HepG2 (cell line): ENCODE data around the gene MAN1B1. TPM values are rescaled to one million over a fixed set of nuclear protein-coding genes. Genes with fewer than 3 reads are reported as not detected.
A peak's percentile ranks its signal among the peaks of the same experiment; 100 is the strongest.

Experiments
- ZNF225 ChIP-seq: sonication (generic); formaldehyde crosslinking; IDR thresholded peaks from 2 replicates; pipeline ENCODE4 v1.4.0; 2020; ENCODE audit warnings: mild to moderate bottlenecking, missing genetic modification reagents
- ZNF546 ChIP-seq: sonication (generic); formaldehyde crosslinking; conservative IDR thresholded peaks from 2 replicates; pipeline ENCODE4 v1.8.1; 2023; ENCODE audit warnings: mild to moderate bottlenecking, missing genetic modification reagents
- ZNF788 ChIP-seq: sonication (generic); formaldehyde crosslinking; IDR thresholded peaks from 2 replicates; pipeline ENCODE4 v1.5.0; 2020; ENCODE audit warnings: mild to moderate bottlenecking, missing genetic modification reagents, borderline replicate concordance
- polyA plus RNA-seq, 8 experiments: library from polyadenylated mRNA; depleted of rRNA in 3 of 8; stranded (reverse) in 7 of 8; unstranded in 1 of 8; fragments of >200 nt; fragmentation: Illumina TruSeq in 4 of 8; extraction: Trizol in 4 of 8; gene quantifications; 2 replicates each; pipeline versions ENCODE4 v1.2.1 to v1.2.3, GENCODE V29; 2011 to 2016; ENCODE audit warnings: low read depth in 4 of 8, missing spikeins in 1 of 8, mixed read lengths in 1 of 8; ENCODE audit not compliant: insufficient read depth in 1 of 8
- total RNA-seq, 5 experiments: library from RNA; depleted of rRNA; stranded (reverse); fragments of >200 nt; fragmentation: Illumina TruSeq; extraction: Trizol; gene quantifications; 2 replicates each; pipeline ENCODE4 v1.2.3, GENCODE V29; 2016; ENCODE audit warnings: low read depth in 1 of 5
- TF ChIP-seq, protein P1 (sequence below): sonication (generic); formaldehyde crosslinking; IDR thresholded peaks from 2 replicates; pipeline ENCODE4 v1.4.0; 2020; ENCODE audit warnings: mild to moderate bottlenecking, missing genetic modification reagents, borderline replicate concordance
- TF ChIP-seq, protein P2 (sequence below): sonication (generic); formaldehyde crosslinking; IDR thresholded peaks from 2 replicates; pipeline ENCODE4 v1.5.0; 2020; ENCODE audit warnings: missing genetic modification reagents, mild to moderate bottlenecking, borderline replicate concordance

MAN1B1 gene
- total and polyA plus RNA-seq, 2 of the 13 experiments (the other 11 are each of a cell fraction or from before 2014, with no cell fraction given): 48.9 to 59.5 TPM

- TF ChIP-seq, protein P1, sequence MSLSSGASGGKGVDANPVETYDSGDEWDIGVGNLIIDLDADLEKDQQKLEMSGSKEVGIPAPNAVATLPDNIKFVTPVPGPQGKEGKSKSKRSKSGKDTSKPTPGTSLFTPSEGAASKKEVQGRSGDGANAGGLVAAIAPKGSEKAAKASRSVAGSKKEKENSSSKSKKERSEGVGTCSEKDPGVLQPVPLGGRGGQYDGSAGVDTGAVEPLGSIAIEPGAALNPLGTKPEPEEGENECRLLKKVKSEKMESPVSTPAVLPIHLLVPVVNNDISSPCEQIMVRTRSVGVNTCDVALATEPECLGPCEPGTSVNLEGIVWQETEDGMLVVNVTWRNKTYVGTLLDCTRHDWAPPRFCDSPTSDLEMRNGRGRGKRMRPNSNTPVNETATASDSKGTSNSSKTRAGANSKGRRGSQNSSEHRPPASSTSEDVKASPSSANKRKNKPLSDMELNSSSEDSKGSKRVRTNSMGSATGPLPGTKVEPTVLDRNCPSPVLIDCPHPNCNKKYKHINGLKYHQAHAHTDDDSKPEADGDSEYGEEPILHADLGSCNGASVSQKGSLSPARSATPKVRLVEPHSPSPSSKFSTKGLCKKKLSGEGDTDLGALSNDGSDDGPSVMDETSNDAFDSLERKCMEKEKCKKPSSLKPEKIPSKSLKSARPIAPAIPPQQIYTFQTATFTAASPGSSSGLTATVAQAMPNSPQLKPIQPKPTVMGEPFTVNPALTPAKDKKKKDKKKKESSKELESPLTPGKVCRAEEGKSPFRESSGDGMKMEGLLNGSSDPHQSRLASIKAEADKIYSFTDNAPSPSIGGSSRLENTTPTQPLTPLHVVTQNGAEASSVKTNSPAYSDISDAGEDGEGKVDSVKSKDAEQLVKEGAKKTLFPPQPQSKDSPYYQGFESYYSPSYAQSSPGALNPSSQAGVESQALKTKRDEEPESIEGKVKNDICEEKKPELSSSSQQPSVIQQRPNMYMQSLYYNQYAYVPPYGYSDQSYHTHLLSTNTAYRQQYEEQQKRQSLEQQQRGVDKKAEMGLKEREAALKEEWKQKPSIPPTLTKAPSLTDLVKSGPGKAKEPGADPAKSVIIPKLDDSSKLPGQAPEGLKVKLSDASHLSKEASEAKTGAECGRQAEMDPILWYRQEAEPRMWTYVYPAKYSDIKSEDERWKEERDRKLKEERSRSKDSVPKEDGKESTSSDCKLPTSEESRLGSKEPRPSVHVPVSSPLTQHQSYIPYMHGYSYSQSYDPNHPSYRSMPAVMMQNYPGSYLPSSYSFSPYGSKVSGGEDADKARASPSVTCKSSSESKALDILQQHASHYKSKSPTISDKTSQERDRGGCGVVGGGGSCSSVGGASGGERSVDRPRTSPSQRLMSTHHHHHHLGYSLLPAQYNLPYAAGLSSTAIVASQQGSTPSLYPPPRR (CRISPR knock-in tag): no peak
- TF ChIP-seq ZNF788 (CRISPR knock-in tag) (0 out of 2 replicates have a peak, but pooled peaks have one; percentile 8), ZNF546 (CRISPR knock-in tag) (0 out of 2 replicates have a peak, but pooled peaks have one; percentile 13), ZNF225 (CRISPR knock-in tag) (no peak; the same call in 1 of the 2 replicates)
- TF ChIP-seq, protein P2, sequence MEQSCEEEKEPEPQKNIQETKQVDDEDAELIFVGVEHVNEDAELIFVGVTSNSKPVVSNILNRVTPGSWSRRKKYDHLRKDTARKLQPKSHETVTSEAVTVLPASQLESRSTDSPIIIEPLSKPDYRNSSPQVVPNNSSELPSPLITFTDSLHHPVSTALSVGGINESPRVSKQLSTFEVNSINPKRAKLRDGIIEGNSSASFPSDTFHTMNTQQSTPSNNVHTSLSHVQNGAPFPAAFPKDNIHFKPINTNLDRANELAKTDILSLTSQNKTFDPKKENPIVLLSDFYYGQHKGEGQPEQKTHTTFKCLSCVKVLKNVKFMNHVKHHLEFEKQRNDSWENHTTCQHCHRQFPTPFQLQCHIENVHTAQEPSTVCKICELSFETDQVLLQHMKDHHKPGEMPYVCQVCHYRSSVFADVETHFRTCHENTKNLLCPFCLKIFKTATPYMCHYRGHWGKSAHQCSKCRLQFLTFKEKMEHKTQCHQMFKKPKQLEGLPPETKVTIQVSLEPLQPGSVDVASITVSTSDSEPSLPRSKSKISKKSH (CRISPR knock-in tag): no peak
- TF ChIP-seq, all 625 proteins: peak for 31
Measured at GRCh38 chr9:137110911-137111787, 24.4 kb downstream of the MAN1B1 start (continued).
